Effector memory CD8-positive, alpha-beta T cell (primary cell): ENCODE results near the gene STIM2.

ENCODE experiments used
- ATAC-seq: fragments of 150-1000 bp; cut with Tn5 transposase; replicated peaks from 2 replicates; pipeline ENCODE4 v1.10.0; 2021; ENCODE audit warnings: mild to moderate bottlenecking, moderate library complexity
- DNase-seq, 3 experiments: peaks; one replicate each; pipeline ENCODE4 v3.0.0; 2021
- H3K27ac Mint-ChIP-seq, 2 donors: one replicate each; pipeline ENCODE4 v1.8.0; 2022; ENCODE audit warnings: mild to moderate bottlenecking in 2 of 2, mixed read lengths in 2 of 2, moderate library complexity in 2 of 2
- H3K27me3 Mint-ChIP-seq, 2 donors: one replicate each; pipeline ENCODE4 v1.8.0; 2022; ENCODE audit warnings: mixed read lengths in 2 of 2
- H3K36me3 Mint-ChIP-seq: one replicate; pipeline ENCODE4 v1.8.0; 2022; ENCODE audit warnings: mild to moderate bottlenecking, moderate library complexity, mixed read lengths; ENCODE audit not compliant: insufficient read depth
- H3K4me1 Mint-ChIP-seq, 2 donors: one replicate each; pipeline ENCODE4 v1.8.0; 2022; ENCODE audit warnings: low read depth in 2 of 2, mixed read lengths in 2 of 2
- H3K4me3 Mint-ChIP-seq, 2 donors: one replicate each; pipeline ENCODE4 v1.8.0; 2022; ENCODE audit warnings: mild to moderate bottlenecking in 2 of 2, mixed read lengths in 2 of 2, moderate library complexity in 2 of 2
- H3K9me3 Mint-ChIP-seq, 2 donors: one replicate each; pipeline ENCODE4 v1.8.0; 2022; ENCODE audit warnings: mixed read lengths in 2 of 2

Gene STIM2

GRCh38 chr4:27043200-27043599 is 182.6 kb downstream of the STIM2 start:
- DNase-seq (no peak), ATAC-seq (no peak)
- Mint-ChIP-seq H3K4me3 (no peak overlapping the region), H3K27ac (no peak overlapping the region), H3K27me3 (peaks cover 47 to 49% of the 10 kb centered on the region in 2 donors), H3K4me1 (peaks cover 0 to 4% of the 10 kb centered on the region in 2 donors), H3K9me3 (peaks cover 0 to 6% of the 10 kb centered on the region in 2 donors), H3K36me3 (peaks cover 4% of the 10 kb centered on the region)

GRCh38 chr4:27046851-27047250 is 186.2 kb downstream of the STIM2 start:
- Mint-ChIP-seq H3K9me3 (peaks cover 0 to 6% of the 10 kb centered on the region in 2 donors), H3K27me3 (peaks cover 50 to 78% of the 10 kb centered on the region in 2 donors), H3K4me3 (no peak overlapping the region), H3K4me1 (peaks cover 0 to 4% of the 10 kb centered on the region in 2 donors), H3K27ac (no peak overlapping the region), H3K36me3 (peaks cover 4% of the 10 kb centered on the region)
- ATAC-seq (no peak), DNase-seq (no peak)

- no peak for ATAC-seq
- Mint-ChIP-seq H3K27ac (no peak overlapping the region), H3K27me3 (peaks cover 51 to 82% of the 10 kb centered on the region in 2 donors), H3K9me3 (peaks cover 0 to 4% of the 10 kb centered on the region in 2 donors), H3K4me1 (peaks cover 0 to 4% of the 10 kb centered on the region in 2 donors), H3K4me3 (peak overlapping the region in 1 of 2 donors; percentile 7), H3K36me3 (peaks cover 4% of the 10 kb centered on the region)
- no peak for DNase-seq
These were observed 188.0 kb downstream of the STIM2 start for GRCh38 chr4:27048429-27049238.

GRCh38 chr4:27049239-27049829 is 188.7 kb downstream of the STIM2 start:
- no peaks in the 10 kb centered on the region for H3K9me3 Mint-ChIP-seq
- no peak overlapping the region for H3K27ac Mint-ChIP-seq
- ATAC-seq, result no peak
- no peak overlapping the region for H3K4me3 Mint-ChIP-seq
- H3K27me3 Mint-ChIP-seq, result peaks cover 48 to 79% of the 10 kb centered on the region in 2 donors
- peaks cover 4% of the 10 kb centered on the region for H3K36me3 Mint-ChIP-seq
- DNase-seq, result no peak
- peaks cover 0 to 4% of the 10 kb centered on the region in 2 donors for H3K4me1 Mint-ChIP-seq

GRCh38 chr4:27050731-27051130 is 190.1 kb downstream of the STIM2 start:
- DNase-seq (no peak), ATAC-seq (no peak)
- H3K4me3 Mint-ChIP-seq, result no peak overlapping the region
- peaks cover 47 to 80% of the 10 kb centered on the region in 2 donors for H3K27me3 Mint-ChIP-seq
- H3K4me1 Mint-ChIP-seq, result peaks cover 0 to 4% of the 10 kb centered on the region in 2 donors
- peak overlapping the region in 1 of 2 donors; percentile 13 for H3K27ac Mint-ChIP-seq
- H3K36me3 Mint-ChIP-seq, result peaks cover 4% of the 10 kb centered on the region
- H3K9me3 Mint-ChIP-seq, result no peaks in the 10 kb centered on the region

- H3K4me1 Mint-ChIP-seq, result no peaks in the 10 kb centered on the region
- no peaks in the 10 kb centered on the region for H3K9me3 Mint-ChIP-seq
- DNase-seq (no peak), ATAC-seq (no peak)
- peaks cover 42 to 70% of the 10 kb centered on the region in 2 donors for H3K27me3 Mint-ChIP-seq
- H3K36me3 Mint-ChIP-seq, result no peaks in the 10 kb centered on the region
- no peak overlapping the region for H3K27ac Mint-ChIP-seq
- H3K4me3 Mint-ChIP-seq, result no peak overlapping the region
These were observed 194.7 kb downstream of the STIM2 start for GRCh38 chr4:27055221-27055760.

- Mint-ChIP-seq H3K4me1 (no peaks in the 10 kb centered on the region), H3K9me3 (no peaks in the 10 kb centered on the region), H3K4me3 (no peak overlapping the region), H3K27me3 (peaks cover 34 to 64% of the 10 kb centered on the region in 2 donors), H3K36me3 (no peaks in the 10 kb centered on the region), H3K27ac (no peak overlapping the region)
- DNase-seq, result no peak
- no peak for ATAC-seq
These were observed 195.6 kb downstream of the STIM2 start for GRCh38 chr4:27056281-27056680.

GRCh38 chr4:27057053-27057452 is 196.4 kb downstream of the STIM2 start:
- no peak overlapping the region for H3K4me3 Mint-ChIP-seq
- peaks cover 38 to 64% of the 10 kb centered on the region in 2 donors for H3K27me3 Mint-ChIP-seq
- DNase-seq (no peak), ATAC-seq (no peak)
- no peaks in the 10 kb centered on the region for H3K36me3 Mint-ChIP-seq
- H3K9me3 Mint-ChIP-seq, result no peaks in the 10 kb centered on the region
- no peak overlapping the region for H3K27ac Mint-ChIP-seq
- no peaks in the 10 kb centered on the region for H3K4me1 Mint-ChIP-seq

- no peaks in the 10 kb centered on the region for H3K4me1 Mint-ChIP-seq
- no peaks in the 10 kb centered on the region for H3K9me3 Mint-ChIP-seq
- no peak overlapping the region for H3K4me3 Mint-ChIP-seq
- no peak overlapping the region for H3K27ac Mint-ChIP-seq
- no peaks in the 10 kb centered on the region for H3K36me3 Mint-ChIP-seq
- ATAC-seq (no peak), DNase-seq (no peak)
- peaks cover 41 to 64% of the 10 kb centered on the region in 2 donors for H3K27me3 Mint-ChIP-seq
These were observed 197.0 kb downstream of the STIM2 start for GRCh38 chr4:27057662-27058061.

GRCh38 chr4:27058819-27059406 is 198.3 kb downstream of the STIM2 start:
- Mint-ChIP-seq H3K27ac (no peak overlapping the region), H3K9me3 (no peaks in the 10 kb centered on the region), H3K36me3 (no peaks in the 10 kb centered on the region), H3K4me3 (no peak overlapping the region), H3K27me3 (peaks cover 33 to 57% of the 10 kb centered on the region in 2 donors), H3K4me1 (no peaks in the 10 kb centered on the region)
- DNase-seq (no peak), ATAC-seq (no peak)

GRCh38 chr4:27059446-27059845 is 198.8 kb downstream of the STIM2 start:
- Mint-ChIP-seq H3K36me3 (no peaks in the 10 kb centered on the region), H3K4me3 (no peak overlapping the region), H3K9me3 (no peaks in the 10 kb centered on the region), H3K27me3 (peaks cover 35 to 61% of the 10 kb centered on the region in 2 donors), H3K27ac (no peak overlapping the region), H3K4me1 (no peaks in the 10 kb centered on the region)
- no peak for DNase-seq
- ATAC-seq, result no peak

GRCh38 chr4:27062256-27062655 is 201.6 kb downstream of the STIM2 start:
- Mint-ChIP-seq H3K4me1 (no peaks in the 10 kb centered on the region), H3K27me3 (peaks cover 20 to 69% of the 10 kb centered on the region in 2 donors), H3K9me3 (no peaks in the 10 kb centered on the region), H3K4me3 (no peak overlapping the region), H3K36me3 (no peaks in the 10 kb centered on the region), H3K27ac (no peak overlapping the region)
- no peak for DNase-seq
- no peak for ATAC-seq

GRCh38 chr4:27066591-27066990 is 205.9 kb downstream of the STIM2 start:
- Mint-ChIP-seq H3K27ac (no peak overlapping the region), H3K9me3 (peaks cover 2 to 7% of the 10 kb centered on the region in 2 donors), H3K4me1 (no peaks in the 10 kb centered on the region), H3K27me3 (peaks cover 23 to 74% of the 10 kb centered on the region in 2 donors), H3K4me3 (no peak overlapping the region), H3K36me3 (no peaks in the 10 kb centered on the region)
- ATAC-seq, result no peak
- DNase-seq, result no peak
